HG03135 (cell line): Measurements from ENCODE around the gene IL26.

ENCODE experiments used
- ATAC-seq: cut with Tn5 transposase; IDR thresholded peaks from one replicate; pipeline ENCODE4 v1.9.1; 2021; ENCODE audit warnings: mild to moderate bottlenecking, moderate library complexity; ENCODE audit not compliant: unreplicated experiment

Gene IL26, protein sequence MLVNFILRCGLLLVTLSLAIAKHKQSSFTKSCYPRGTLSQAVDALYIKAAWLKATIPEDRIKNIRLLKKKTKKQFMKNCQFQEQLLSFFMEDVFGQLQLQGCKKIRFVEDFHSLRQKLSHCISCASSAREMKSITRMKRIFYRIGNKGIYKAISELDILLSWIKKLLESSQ

DNA sequence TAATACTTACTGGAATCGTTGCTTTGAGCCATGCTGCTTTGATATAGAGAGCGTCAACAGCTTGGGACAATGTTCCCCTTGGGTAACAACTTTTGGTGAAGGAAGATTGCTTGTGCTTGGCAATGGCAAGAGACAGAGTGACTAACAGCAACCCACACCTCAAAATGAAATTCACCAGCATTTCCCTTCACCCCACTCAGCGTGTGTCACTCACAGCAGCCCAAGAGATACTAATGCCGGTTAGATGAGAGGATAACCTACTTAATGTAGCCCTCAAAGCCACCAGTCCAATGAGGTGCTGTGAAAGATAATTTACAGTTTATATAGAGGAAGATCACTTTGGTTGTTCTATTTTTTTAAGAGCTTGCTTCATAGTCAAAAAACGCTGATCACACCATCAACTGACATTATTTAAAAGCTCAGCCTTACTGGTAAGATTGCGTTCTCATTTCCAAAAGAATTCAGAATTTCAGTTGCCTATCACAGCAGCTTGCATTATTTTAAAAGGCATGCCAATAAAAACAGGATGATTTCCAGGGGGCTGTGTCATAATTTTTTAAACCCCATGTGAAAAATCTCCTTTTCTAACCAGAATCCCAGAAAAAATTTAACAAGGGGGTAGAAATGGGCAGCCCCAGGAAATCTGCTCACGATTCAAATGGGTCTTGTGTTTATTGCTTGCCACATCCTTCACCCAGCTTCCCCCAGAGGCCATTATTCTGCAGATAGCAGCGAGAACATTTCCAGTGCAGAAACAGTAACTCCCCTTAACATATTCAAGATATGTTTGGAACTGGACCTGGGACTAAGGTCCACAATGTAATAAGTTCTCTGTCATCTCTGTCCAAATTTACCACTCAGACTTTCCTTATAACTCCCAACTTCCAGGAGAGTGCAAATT is at the start of gene IL26:
TSS of gene IL26 (minus strand) at position 235 of the 901 bp plus-strand sequence. CDS start at position 181, 54 bp downstream.
- ATAC-seq = no peak

DNA sequence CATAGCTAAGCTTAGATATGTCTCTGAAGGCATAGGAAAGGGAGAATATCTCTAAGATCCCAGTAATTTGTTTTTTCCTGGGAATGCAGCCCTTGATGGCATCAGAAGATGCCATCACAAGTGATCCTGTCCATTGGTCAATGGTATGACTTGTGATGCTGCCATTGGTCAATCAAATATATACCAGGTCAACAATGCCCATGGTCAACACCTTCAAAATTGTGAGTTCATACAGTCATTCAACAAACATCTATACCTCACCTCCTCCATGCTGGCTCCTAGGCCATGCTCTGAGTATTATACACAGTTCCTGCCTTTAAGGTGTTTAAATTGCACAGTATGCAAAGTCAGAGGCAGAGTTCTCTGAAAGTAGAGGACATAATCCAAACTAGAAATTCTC is 47.1 kb upstream of the IL26 start:
- ATAC-seq = no peak

DNA sequence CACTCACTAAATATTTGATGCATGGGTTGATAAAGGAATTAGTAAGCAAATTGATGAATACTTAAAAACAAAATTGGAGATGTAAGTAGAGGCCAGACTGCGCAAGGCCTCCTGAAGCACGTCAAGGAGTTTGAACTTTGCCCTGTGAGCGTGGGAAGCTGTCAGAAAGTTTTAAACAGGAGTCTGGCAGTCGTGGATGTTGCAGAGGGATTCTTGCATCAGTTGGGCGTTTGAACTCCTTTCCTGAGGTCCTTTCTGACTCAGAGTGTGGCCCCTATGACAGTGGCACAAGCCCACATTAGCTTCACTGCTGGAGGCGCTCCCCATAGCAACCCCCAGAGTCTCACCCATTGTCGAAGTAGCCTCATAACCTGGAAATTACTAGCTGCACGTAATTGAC is 45.7 kb upstream of the IL26 start:
- no peak for ATAC-seq

DNA sequence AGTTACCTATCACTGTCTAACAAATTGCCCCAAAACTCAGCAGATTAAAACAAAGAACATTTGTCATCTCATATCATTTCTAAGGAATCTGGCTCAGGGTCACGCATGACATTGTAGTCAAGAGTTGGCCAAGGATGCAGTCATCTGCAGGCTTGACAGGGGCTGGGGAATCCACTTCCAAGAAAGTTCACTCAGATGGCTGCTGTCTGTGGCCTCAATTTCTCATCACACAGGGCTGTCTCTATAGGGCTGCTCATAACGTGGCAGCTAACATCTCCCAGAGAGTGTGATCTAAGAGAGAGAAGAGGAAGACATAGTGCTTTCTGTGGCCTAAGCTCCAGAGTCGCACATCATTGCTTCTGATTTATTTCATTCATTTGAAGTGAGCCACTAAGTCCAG is 44.7 kb upstream of the IL26 start:
- ATAC-seq = no peak

DNA sequence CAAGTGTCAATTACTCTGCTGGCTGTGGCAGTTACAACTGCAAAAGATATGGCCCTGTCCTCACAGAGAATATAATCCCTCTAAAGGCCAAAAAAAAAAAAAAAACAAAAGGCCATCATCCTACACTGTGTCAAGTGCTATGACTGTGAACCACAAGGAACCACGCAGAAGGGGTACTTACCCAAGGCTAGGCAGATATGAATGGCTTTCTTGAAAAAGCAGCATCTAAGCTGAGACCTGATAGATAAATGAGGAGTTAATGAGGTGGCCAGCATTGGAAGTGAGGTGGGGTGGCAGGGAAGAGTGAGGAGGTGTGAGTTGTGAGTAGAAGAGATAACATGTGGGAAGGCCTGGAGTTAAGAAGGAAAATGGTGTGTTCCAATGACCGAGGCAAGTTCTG is 44.2 kb upstream of the IL26 start:
- no peak for ATAC-seq

DNA sequence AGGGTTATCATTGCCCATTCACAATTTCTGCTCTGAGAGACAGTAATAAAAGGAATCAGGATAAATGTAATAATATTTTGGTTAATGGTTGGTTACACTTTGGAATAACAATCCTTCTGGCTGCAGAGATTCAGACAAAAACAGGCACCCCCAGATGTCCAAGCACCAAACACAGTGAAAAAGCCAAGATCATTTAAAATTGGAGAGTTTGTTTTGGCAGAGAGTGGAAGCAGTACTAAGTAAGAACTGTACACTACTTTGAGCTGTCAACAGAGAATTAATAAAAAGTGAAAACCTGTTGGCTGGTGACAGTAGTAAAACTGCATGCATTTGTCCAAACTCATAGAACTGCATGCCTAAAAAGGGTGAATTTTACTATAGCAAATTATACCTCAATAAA is 43.4 kb upstream of the IL26 start:
- ATAC-seq = no peak

DNA sequence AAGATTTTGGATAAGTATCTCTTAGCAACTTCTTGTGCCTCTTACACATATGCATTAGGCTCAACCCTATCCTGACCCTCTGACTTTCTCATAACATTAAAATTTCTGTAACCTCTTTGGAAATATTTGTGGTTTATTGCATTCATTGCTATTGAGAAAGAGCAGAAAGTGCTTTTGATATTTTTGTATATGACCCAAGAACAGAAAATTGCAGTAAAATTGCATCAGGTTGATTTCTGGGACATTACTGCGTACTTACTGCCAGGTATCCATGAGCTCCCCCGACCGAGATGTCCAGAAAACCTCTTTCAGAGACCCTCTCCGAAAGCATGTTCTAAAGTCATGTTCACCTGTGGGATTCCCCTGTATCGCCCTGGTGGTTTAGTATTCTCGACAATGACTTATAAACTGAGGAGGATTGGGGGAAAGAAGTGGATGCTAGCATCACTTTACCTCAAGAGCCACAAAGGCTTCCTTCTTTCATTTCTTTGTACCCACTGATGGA is 42.3 kb upstream of the IL26 start:
- no peak for ATAC-seq

DNA sequence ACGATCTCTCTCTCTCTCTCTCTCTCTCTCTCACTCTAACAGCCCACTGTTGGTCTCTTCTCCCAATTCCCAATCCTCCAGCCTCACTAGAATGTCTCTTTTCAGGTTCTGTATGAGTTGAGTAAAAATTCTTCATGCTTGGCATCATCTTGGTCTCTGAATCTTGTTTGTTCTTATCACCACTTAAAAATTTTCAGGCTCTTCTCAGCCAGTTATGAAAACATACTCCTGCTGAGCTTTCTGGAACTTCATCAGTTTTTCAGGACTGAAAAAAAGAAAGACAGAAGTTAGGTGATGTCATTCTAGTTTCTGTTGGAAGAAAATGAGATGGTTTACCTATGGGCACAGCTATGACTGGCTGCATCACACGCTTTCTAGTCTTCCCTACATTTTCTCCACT is 39.2 kb upstream of the IL26 start:
- no peak for ATAC-seq

DNA sequence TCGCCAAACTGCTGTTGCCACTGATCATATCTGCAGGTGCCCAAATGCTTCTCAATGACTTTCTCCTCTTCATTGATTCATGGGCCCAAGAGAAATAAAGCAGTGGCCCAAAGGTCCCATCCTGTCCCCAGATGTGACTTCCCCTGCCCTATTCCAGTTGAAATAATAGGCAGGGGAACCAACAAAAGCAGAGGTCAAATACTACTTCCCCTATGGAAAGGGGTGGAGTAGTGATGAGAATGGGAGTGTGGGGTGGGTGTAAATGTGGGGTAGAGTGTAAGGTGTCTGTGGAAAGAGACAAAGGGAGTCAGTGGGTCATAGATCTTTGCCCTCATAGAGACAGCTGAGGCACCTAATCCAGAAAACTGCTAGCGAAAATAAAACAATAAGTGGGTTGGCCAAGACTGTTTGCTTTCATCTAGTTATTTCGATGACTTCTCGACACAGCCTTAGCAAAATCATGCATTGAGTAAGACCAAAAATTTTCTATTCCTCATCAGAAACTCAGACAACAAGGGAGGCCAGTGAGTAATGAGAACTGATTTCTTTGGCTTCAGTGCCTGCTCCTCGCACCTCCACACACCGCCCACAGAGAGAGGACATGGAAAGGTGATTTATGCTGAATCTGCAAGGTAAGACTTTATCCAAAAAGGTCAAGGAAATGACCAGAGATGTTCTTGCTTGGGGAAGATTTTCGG is 38.7 kb upstream of the IL26 start:
- ATAC-seq = no peak

DNA sequence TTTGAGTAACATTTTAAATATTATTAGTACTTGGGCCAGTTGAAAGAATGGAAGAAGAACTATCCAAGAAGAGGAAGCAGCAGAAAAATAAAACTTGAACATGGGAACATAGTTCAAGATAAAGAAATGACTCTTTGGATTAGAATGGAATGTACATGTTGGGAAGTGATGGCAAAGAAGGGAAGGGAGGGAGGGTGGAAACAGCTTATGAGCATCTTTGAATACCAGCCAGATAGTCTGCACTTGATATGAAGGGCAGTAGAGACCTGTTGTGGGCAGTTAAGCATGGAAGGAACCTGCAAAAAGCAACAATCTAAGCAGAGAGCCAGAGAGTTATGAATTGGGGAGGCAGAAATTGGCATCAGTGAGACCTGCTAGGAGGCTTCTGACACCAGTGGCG is 37.8 kb upstream of the IL26 start:
- ATAC-seq = no peak

DNA sequence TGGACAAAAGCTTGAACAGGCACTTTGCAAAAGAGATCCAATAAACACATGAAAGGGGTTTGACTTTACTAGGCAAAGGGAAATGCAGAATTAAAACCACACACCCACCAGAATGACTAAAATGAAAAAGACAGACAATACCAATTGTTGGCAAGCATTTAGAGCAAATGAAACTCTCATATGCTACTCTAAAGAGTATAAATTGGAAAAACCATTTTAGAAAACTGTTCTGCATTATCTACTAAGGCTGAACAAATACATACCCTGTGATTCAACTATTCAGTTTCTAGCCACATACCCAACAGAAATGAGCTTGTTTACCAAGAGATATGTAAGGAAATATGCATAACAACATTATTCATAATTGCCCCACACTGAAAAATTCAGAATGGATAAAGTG is 36.3 kb upstream of the IL26 start:
- no peak for ATAC-seq

DNA sequence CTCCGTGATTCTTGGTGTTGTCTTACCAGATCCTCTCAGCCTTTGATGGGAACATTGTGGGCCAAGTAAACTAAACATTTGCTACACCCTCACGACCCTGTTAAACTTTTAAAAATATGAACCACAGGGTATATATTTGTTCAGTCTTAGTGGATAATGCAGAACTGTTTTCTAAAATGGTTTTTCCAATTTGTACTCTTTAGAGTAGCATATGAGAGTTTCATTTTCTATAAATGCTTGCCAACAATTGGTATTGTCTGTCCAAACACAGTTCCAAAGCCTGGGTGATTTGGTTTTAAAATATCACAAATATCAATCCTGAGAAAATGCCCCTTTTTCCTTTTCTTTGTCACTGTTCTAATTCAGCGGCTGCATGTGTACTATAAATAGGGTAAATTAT is 34.5 kb upstream of the IL26 start:
- no peak for ATAC-seq

DNA sequence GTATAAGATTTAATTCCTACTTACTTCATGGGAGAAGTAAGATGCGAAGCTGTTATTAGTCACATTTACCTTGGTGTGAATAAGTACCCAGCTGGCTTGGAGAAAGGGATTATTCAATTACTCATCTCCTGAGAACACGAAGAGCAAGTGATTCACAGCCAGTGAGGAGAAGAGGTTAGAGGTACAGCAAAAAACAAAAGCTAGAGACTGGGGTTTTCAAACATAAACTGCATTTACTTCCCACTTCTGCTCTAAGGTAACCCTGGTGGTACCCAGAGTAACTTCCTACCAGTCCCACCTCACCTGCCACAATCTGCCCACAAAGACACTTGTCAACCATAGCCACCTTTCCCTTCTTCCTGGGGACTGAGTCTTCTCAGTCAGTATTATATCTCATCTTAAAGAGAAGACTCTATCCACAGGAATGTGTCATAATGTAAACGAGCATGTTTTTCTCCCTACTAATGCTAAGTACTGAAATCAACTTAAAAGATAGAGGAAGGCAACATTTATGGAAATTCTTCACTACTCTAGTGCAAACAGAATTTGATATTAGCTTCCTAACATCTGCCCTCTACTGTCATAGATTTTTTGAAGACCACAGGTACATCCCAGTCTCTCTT is 33.8 kb upstream of the IL26 start:
- no peak for ATAC-seq

DNA sequence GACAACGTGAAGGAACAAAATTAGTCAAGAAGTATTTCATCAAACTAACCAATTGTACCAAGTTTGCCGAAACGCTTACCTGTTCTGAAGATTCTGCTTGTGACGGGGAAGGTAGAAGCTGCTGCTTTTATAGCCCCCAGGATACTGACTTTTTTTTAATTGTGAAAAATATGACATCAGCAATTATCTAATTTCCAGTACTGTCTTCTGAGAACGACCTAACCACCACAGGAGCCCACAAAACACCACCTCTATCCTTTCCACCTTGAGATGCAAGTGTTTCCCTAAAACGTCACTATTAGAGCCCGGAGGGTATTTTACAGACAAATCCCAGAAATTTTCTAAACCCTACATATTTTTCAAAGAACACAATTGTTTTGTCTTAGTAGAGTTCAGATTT is 27.9 kb upstream of the IL26 start, which contains the start of gene IL22:
TSS of gene IL22 (minus strand) at position 101 of the 400 bp plus-strand sequence. CDS start 156 bp downstream, outside the sequence.
- no peak for ATAC-seq

DNA sequence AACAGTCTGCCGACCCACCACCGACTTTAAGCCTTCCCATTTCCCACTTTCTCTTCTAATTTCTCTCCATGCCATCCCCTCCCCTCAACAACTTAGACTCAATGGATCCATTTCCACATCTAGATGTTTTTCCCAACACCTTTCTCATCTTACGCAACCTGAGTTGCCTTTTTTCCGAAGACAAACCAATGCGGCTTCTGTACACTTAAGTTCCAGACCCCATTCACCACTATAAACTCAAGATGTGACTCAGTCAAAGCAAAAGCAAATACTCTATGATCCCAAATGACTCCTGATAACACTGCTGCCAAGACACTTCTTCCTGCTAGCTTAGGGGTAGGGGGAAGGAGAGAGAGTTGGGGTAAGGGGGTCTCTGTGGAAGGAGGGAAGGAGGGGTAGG is 26.5 kb upstream of the IL26 start:
- ATAC-seq = no peak

DNA sequence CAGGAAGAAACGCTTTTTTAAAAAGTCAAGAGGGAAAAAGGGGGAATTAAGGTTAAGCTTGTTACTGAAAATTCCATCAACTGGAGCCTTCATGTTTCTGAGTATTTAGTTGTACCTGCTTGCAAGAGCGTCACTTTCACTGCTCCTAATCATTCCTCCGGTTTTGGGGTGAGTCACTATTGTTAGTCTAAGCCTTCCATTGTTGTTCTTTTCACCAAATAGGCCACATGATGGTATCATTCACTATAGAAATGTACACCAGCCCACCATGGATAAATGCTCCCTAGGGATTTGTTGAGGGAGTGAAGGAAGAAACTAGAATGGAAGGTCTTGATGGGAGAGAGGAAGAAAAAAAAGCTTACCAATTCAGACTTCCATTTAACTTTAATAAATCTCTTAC is 24.8 kb upstream of the IL26 start:
- ATAC-seq = no peak

DNA sequence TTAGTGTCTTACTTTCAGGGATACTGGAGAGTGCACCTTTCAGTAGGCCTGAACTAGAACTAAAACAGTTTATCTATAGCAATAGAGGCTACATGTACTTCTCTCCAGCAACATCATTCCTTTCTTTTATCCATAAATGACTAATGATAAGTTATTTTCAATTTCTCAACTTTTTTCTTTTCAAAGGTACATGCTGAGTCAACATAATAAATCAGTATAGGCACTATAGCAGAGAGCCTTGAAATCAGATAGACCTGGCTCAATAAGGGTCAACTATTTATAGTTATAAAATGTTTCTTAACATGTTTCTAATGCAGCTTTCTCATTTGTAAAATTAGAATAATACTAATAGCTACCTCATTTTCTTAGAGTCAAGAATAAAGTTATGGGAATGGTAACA is 22.2 kb upstream of the IL26 start:
- ATAC-seq = no peak

DNA sequence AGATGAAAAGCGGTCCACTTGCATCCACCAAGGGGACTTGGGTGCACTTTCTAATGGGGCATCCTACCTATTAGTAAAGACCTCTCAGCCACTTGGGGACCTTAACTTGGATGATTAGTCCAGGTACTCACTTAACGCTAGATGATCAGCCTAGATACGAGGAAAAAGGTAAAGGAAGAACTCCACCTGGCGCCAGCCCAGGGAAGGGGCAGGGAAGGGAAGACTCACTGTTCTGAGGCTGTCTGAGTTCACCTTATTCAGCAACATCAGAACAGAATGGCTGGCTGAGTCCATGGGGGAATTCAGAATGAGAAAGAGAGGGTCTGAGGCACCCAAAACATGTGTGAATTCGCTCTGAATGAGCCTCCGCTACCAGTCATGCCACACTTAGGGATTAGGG is 20.7 kb upstream of the IL26 start:
- ATAC-seq = no peak

DNA sequence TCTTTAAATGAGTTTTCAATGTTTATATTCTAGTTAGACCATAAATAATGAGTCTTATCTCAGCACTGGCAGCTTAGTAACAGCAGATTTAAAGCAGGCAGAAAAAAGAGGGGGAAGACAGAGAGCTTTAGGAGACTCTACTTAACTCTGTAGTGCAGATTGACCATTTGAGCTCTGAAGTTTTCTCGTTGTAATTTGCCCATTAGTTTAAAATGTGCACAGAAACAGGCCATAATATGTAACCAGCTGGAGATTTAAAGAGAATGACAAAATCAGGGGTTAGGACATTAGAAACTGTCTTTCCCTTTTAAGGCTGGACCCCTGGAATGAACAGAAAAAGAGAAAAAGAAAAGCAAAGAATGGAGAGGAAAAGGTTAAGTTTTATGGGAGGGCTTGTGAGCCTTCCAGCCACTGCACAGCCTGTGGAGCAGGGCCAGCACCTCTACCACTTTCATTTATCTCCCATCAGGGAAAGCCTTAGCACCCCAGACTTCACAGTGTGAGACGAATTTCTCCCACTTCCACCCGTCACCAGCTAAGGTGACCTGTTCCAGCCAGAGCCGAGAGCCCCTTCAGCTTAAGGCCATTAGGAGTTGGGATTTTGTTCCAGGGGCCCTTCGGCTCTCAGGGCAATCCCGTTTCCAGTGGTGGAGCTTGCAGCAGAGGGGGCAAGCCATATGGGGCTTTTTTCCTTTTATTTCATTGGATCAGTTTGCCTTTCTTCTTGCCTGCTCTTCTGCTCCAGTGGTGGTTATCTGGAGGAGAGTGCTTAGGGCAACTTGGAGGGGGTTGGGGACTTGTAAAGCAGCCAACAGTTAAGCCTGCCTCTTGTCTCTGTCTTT is 19.8 kb upstream of the IL26 start:
- no peak for ATAC-seq

DNA sequence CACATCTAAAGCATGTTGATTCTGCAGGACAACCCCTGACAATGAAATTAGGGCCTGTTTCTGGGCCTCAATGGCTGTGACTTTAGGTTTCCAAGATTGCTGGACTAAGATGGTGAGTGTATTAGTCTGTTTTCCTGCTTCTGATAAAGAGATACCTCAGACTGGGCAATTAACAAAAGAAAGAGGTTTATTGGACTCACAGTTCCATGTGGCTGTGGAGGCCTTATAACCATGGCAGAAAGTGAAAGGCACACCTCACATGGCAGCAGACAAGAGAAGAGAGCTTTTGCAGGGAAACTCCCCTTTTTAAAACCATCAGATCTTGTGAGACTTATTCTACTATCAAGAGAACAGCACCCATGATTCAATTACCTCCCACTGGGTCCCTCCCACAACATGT is 17.2 kb upstream of the IL26 start:
- ATAC-seq = no peak
